OCI-LY1 (cell line): ENCODE data around the gene TTLL10.

Experiments used
- H2AFZ ChIP-seq: fragments of 200-600 bp; sonication (generic), shearing (Covaris generic); 2 replicates; pipeline ENCODE4 v1.6.0; 2014; ENCODE audit warnings: antibody characterized with exemption, mild to moderate bottlenecking, low read length
- H3F3A ChIP-seq: fragments of 200-600 bp; sonication (generic), shearing (Covaris generic); 2 replicates; pipeline ENCODE4 v1.6.0; 2014; ENCODE audit warnings: mild to moderate bottlenecking, antibody characterized with exemption, low read length, moderate library complexity; ENCODE audit not compliant: insufficient read depth
- H3K27ac ChIP-seq: fragments of 200-600 bp; sonication (generic); 2 replicates; pipeline ENCODE4 v1.5.1; 2014; ENCODE audit warnings: low read length, mixed run types, mild to moderate bottlenecking, low read depth; ENCODE audit not compliant: poor library complexity, severe bottlenecking
- H3K27me3 ChIP-seq: fragments of 200-600 bp; sonication (generic); 2 replicates; pipeline ENCODE4 v1.6.0; 2014; ENCODE audit warnings: antibody characterized with exemption, mild to moderate bottlenecking, low read length, moderate library complexity; ENCODE audit not compliant: insufficient read depth
- H3K36me3 ChIP-seq: fragments of 200-600 bp; sonication (generic); 2 replicates; pipeline ENCODE4 v1.6.1; 2014; ENCODE audit warnings: mild to moderate bottlenecking, antibody characterized with exemption, low read length, moderate library complexity, mixed read lengths; ENCODE audit not compliant: insufficient read depth
- H3K4me1 ChIP-seq: fragments of 200-600 bp; sonication (generic); 2 replicates; pipeline ENCODE4 v1.5.1; 2014; ENCODE audit warnings: mild to moderate bottlenecking, low read length, moderate library complexity; ENCODE audit not compliant: insufficient read depth, severe bottlenecking
- H3K4me2 ChIP-seq: fragments of 200-600 bp; sonication (generic), shearing (Covaris generic); 2 replicates; pipeline ENCODE4 v1.6.1; 2014; ENCODE audit warnings: low read length
- H3K4me3 ChIP-seq: fragments of 200-600 bp; sonication (generic); 2 replicates; pipeline ENCODE4 v1.5.1; 2014; ENCODE audit warnings: low read length, low read depth, mild to moderate bottlenecking, mixed read lengths; ENCODE audit not compliant: poor library complexity, severe bottlenecking
- H3K79me2 ChIP-seq: fragments of 200-600 bp; shearing (Covaris generic); 2 replicates; pipeline ENCODE4 v1.6.1; 2016; ENCODE audit warnings: mixed run types, low read length, mixed read lengths; ENCODE audit not compliant: insufficient read depth
- H3K9ac ChIP-seq: fragments of 200-600 bp; sonication (generic), shearing (Covaris generic); 2 replicates; pipeline ENCODE4 v1.6.1; 2014; ENCODE audit warnings: mild to moderate bottlenecking, low read length, mixed read lengths
- H3K9me2 ChIP-seq: fragments of 200-600 bp; sonication (generic), shearing (Covaris generic); 2 replicates; pipeline ENCODE4 v1.6.1; 2014; ENCODE audit warnings: low read depth, mild to moderate bottlenecking, low read length, mixed read lengths
- H3K9me3 ChIP-seq: fragments of 200-600 bp; shearing (Covaris generic); 2 replicates; pipeline ENCODE4 v1.6.1; 2014; ENCODE audit warnings: low read length, mixed read lengths
- H4K20me1 ChIP-seq: fragments of 200-600 bp; sonication (generic), shearing (Covaris generic); 2 replicates; pipeline ENCODE4 v1.6.0; 2016; ENCODE audit warnings: mild to moderate bottlenecking, low read length; ENCODE audit not compliant: insufficient read depth
- EZH2 ChIP-seq: fragments of 200-600 bp; sonication (generic), shearing (Covaris generic); IDR thresholded peaks from 2 replicates; pipeline ENCODE4 v1.8.0; 2017; ENCODE audit warnings: borderline replicate concordance, mixed run types, mild to moderate bottlenecking, antibody characterized with exemption, low read length, moderate library complexity, mixed read lengths
- TF ChIP-seq, protein P1 (sequence below): fragments of 200-600 bp; sonication (generic), shearing (Covaris generic); IDR thresholded peaks from 2 replicates; pipeline ENCODE4 v1.5.1; 2017; ENCODE audit warnings: mild to moderate bottlenecking, antibody characterized with exemption, low read length, moderate library complexity, mixed read lengths

The TTLL10 gene

GRCh38 chr1:1220197-1220596, 46.5 kb downstream of the TTLL10 start:
- peaks cover 9% of the 10 kb centered on the region for H3K4me1 ChIP-seq
- TF ChIP-seq EZH2, result no peak
- TF ChIP-seq, protein P1, sequence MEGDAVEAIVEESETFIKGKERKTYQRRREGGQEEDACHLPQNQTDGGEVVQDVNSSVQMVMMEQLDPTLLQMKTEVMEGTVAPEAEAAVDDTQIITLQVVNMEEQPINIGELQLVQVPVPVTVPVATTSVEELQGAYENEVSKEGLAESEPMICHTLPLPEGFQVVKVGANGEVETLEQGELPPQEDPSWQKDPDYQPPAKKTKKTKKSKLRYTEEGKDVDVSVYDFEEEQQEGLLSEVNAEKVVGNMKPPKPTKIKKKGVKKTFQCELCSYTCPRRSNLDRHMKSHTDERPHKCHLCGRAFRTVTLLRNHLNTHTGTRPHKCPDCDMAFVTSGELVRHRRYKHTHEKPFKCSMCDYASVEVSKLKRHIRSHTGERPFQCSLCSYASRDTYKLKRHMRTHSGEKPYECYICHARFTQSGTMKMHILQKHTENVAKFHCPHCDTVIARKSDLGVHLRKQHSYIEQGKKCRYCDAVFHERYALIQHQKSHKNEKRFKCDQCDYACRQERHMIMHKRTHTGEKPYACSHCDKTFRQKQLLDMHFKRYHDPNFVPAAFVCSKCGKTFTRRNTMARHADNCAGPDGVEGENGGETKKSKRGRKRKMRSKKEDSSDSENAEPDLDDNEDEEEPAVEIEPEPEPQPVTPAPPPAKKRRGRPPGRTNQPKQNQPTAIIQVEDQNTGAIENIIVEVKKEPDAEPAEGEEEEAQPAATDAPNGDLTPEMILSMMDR, result no peak
- no peaks in the 10 kb centered on the region for H3K27me3 ChIP-seq
- peaks cover 87% of the 10 kb centered on the region for H3K36me3 ChIP-seq
- H2AFZ ChIP-seq, result no peak overlapping the region
- no peak overlapping the region for H3K4me2 ChIP-seq
- no peaks in the 10 kb centered on the region for H3K9me2 ChIP-seq
- H3F3A ChIP-seq, result no peaks in the 10 kb centered on the region
- no peaks in the 10 kb centered on the region for H3K9me3 ChIP-seq
- H3K9ac ChIP-seq, result no peak overlapping the region
- H3K27ac ChIP-seq, result no peak overlapping the region
- no peaks in the 10 kb centered on the region for H3K79me2 ChIP-seq
- H4K20me1 ChIP-seq, result no peaks in the 10 kb centered on the region
- H3K4me3 ChIP-seq, result no peak overlapping the region

- no peak for TF ChIP-seq EZH2
- TF ChIP-seq, protein P1, result no peak
- H3K9ac ChIP-seq, result no peak overlapping the region
- H3K4me3 ChIP-seq, result no peak overlapping the region
- H3K36me3 ChIP-seq, result peaks cover 92% of the 10 kb centered on the region
- H3K9me2 ChIP-seq, result no peaks in the 10 kb centered on the region
- H2AFZ ChIP-seq, result no peak overlapping the region
- no peak overlapping the region for H3K4me2 ChIP-seq
- no peaks in the 10 kb centered on the region for H3K79me2 ChIP-seq
- H4K20me1 ChIP-seq, result no peaks in the 10 kb centered on the region
- H3K9me3 ChIP-seq, result no peaks in the 10 kb centered on the region
- no peak overlapping the region for H3K27ac ChIP-seq
- peaks cover 1% of the 10 kb centered on the region for H3K4me1 ChIP-seq
- H3K27me3 ChIP-seq, result no peaks in the 10 kb centered on the region
- H3F3A ChIP-seq, result no peaks in the 10 kb centered on the region
Observed at GRCh38 chr1:1221887-1222574, 48.4 kb downstream of the TTLL10 start.

DNA sequence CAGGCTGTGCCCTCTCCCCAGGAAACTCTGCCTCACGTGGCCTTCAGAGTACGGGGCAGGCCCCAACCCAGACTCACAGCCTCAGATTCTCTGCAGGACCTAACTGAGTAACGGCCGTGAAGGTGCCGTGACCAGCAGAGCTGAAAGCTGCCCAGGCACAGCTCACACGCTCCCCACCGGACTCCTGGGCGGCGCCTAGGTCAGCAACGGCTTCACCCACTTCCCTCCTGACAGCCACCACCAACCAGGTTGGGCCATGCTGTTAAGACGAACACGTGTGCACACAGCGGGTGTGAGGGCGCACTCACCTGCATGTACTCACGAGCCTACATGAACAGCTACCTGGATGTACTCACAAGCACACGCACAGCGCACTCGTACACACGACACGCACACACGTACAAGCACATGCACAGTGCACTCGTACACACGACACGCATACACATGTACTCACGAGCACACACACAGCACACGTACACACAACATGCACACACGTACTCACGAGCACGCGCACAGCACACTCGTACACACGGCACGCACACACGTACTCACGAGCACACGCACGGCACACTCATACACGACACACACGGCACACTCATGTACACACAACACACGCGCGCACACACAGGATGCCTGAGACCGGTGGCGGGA, 49.0 kb downstream of the TTLL10 start:
- H4K20me1 ChIP-seq, result no peaks in the 10 kb centered on the region
- H3K27ac ChIP-seq, result no peak overlapping the region
- H3K9me2 ChIP-seq, result no peaks in the 10 kb centered on the region
- no peaks in the 10 kb centered on the region for H3F3A ChIP-seq
- no peaks in the 10 kb centered on the region for H3K9me3 ChIP-seq
- H3K4me3 ChIP-seq, result no peak overlapping the region
- H3K79me2 ChIP-seq, result no peaks in the 10 kb centered on the region
- H3K27me3 ChIP-seq, result no peaks in the 10 kb centered on the region
- no peaks in the 10 kb centered on the region for H3K4me1 ChIP-seq
- H3K4me2 ChIP-seq, result no peak overlapping the region
- H3K36me3 ChIP-seq, result peaks cover 90% of the 10 kb centered on the region
- TF ChIP-seq EZH2, result no peak
- TF ChIP-seq, protein P1, result no peak
- no peak overlapping the region for H2AFZ ChIP-seq
- H3K9ac ChIP-seq, result no peak overlapping the region
